GM19043 (cell line): ENCODE results near the gene MAPK9.

Source experiments
- ATAC-seq: cut with Tn5 transposase; IDR thresholded peaks from one replicate; pipeline ENCODE4 v1.9.1; 2021; ENCODE audit warnings: low read depth; ENCODE audit not compliant: unreplicated experiment

Gene MAPK9

GRCh38 chr5:180297587-180298282 lies 5.9 kb upstream of the MAPK9 start:
- no peak for ATAC-seq

- no peak for ATAC-seq
These were observed 4.9 kb upstream of the MAPK9 start for GRCh38 chr5:180296771-180297170.

DNA sequence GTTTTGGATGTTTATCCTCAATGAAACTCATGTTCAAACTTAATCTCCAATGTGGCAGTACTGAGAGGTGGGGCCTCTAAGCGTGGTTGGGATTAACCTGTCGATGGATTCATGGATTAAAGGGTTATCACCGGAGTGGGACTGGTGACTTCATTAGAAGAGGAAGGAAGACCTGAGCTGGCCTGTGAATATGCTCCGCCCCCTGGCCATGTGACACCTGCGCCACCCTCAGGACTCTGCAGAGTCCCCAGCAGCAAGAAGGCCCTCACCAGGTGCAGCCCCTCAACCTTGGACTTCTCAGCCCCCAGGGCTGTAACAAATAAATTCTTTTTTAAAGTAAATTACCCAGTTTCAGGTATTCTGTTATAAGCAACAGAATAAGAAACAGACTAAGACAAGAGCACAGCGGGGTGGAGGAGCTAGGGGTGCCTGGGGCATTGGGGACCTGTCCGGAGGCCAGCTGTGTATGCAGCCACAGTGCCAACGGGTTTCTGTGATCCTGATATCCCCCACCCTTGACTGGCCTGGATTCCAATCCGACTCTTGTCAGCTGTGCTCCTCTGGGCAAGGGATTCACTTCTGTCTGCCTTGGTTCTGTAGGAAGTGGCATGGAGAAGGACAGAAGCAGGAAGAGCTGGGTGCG lies 3.2 kb upstream of the MAPK9 start:
- ATAC-seq: no peak

- no peak for ATAC-seq
These were observed 2.5 kb upstream of the MAPK9 start for GRCh38 chr5:180294411-180294810.

DNA sequence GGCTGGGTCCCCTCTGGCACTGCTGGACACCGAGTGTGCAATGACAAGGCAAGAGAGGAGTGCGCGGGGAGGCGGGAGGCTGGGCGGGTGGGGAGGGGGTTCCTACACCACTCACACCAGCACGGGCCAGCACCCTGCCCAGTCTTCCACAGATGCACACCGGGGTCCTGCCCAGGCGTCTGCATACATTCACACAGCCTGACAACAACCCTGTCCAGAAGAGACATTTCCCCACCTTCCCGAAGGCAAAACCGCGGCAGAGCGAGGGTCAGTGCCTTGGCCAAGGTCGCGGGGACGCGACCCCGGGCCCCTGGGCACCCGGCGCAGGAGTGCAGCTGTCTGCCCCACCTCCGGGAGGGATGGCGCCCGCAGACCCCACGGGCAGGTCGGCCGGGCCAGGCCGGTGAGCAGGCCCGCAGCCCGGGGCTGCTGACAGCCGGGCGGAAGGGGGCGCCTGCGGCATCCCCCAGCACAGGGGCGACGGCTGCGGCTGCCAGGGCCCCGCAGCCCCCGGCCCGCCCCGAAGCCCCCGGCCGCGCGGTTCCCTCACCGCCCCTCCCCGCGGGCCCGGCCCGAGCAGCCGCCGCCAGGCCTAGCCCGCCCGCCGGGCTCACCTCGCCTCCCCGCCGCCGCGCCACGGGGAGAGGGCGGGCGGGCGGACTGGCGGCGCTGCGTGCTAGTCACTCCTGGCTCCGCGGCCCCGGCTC lies 496 bp downstream of the MAPK9 start:
- peak; percentile 28 for ATAC-seq

DNA sequence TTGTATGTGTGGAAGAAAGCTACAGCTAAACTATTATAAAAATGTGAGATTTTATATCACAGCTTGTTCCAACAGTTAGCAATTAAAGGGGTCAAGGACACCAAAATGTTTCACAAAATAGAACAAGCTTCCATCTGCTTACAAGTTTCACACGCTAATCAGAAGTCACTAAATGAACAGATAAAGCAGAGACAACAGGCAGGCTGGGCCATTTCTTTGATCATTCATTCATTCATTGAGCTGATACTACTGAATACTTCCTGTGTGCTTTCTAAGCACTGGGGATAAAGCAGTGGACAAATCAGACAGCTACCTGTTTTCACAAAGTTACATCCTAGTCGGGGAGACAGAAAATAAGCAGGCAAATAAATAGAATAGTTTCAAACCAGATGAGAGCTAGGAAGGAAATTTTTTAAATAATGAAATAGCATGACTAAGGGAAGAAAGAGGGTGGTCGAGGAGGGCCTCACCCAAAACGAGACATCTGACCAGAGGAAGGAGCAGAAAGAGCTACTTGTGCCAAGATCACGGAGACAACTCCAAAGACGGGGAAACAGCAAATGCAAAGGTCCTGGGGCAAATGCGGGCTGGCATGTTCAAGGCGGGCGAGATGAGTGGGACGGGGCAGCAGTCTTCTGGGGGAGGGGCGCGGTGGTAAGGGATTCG lies 1.2 kb downstream of the MAPK9 start:
- no peak for ATAC-seq

GRCh38 chr5:180289966-180290365 lies 1.9 kb downstream of the MAPK9 start:
- no peak for ATAC-seq

DNA sequence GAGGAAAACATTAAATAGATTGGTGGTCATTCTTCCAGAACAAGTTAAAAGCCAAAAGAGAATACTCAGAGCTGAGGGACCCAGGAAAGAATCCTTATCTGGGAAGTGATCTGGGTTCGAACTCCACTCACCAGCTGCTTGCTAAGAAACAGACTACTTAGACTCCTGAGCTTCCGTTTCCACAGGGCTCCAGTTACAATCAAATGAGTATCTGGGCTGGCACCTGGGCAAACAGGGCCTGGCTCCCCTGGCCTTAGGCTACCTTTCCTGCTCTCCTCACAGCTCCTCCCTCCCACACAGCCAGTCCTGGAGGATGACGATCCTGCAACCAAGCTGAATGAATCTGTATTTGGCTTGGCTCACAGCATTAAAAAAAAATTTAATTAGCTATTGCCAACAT lies 2.5 kb downstream of the MAPK9 start:
- no peak for ATAC-seq

GRCh38 chr5:180287868-180288267 lies 4.0 kb downstream of the MAPK9 start:
- ATAC-seq: no peak

- no peak for ATAC-seq
These were observed 4.5 kb downstream of the MAPK9 start for GRCh38 chr5:180287404-180287803.

DNA sequence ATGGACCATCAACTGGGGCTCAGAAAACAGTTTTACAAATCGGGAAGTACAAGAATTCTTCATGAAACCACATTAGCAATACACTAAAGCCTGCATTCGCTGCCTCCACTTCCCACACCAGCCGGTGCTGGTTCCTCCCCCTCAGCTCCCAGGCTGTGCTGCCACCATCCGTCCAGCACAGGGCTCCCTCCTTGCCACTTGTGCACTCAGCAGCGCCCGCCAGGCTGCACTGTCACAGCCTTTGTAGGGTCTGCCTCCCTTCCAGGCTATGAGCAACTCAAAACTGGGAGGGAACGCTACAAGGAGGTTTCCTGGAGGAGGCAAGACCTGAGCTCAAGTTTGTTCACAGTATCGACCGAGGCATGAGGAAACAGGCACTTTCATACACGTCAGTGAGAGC lies 7.7 kb downstream of the MAPK9 start:
- no peak for ATAC-seq

- no peak for ATAC-seq
These were observed 8.8 kb downstream of the MAPK9 start for GRCh38 chr5:180283026-180283615.

GRCh38 chr5:180282281-180282680 lies 9.6 kb downstream of the MAPK9 start:
- no peak for ATAC-seq

DNA sequence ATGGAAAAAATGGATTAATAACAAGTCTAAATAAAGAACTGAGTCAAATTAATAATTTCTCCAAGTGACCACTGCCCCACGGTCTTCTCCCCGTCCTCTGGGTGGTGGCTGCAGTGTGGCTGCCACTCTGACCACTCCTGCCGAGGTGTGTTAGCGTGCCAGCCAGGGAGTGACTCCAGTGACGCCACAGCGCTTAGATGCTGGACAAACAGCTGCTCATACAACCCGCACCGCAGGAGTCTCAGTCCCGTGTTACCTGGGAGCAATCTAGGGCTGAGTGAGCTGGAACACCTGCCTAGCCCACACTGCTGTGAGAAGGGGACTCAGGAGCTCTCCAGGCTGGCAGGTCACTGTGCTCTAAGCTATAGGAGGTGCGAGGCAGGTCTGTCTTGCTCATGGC lies 10.2 kb downstream of the MAPK9 start:
- ATAC-seq: no peak

DNA sequence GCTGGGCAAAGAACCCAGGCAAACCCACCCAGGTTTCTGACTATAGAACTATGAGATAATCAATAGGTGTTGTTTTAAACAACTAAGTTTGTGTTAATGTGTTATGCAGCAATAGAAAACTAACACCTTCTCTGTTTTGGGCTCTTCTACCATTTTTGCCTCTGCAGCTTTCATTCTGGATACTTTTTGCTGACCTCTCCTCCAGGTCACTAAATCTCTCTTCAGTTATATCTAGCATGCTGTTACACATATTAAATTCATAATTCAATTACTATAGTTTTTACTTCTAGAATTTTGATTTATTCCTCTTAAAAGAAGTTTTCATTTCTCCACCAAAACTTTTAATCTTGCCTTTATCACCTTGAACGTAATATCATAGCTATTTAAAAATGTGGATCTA lies 17.2 kb downstream of the MAPK9 start:
- ATAC-seq: no peak

GRCh38 chr5:180271221-180271620 lies 20.7 kb downstream of the MAPK9 start:
- ATAC-seq: no peak

DNA sequence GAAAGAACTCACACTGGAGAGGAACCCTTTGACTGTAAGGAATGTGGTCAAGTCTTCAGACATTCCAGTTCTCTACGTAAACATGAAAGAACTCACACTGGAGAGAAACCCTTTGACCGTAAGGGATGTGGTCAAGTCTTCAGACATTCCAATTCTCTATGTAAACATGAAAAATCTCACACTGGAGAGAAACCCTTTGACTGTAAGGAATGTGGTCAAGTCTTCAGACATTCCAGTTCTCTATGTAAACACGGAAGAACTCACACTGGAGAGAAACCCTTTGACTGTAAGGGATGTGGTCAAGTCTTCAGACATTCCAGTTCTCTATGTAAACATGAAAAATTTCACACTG lies 32.6 kb downstream of the MAPK9 start:
- ATAC-seq: no peak

GRCh38 chr5:180253036-180253824 lies 38.7 kb downstream of the MAPK9 start:
- ATAC-seq: no peak

DNA sequence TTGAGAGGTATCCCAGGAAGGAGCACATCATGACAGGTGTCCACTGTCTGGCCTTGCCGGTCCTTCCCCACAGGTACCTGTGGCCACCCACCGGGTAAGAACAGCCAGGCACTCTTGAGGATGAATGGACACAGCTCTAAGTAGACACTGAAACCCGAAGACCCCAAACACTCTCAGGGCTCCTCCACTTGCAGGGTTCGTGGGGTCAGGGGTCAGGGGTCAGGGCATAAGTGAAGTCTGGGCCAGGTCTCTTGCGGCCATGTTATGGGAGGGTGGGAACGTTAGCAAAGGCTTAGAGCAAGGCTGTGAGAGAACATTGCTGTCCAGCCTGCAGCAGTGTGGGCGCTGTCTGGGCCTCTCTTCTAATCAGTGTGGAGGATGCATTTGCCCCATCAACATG lies 40.0 kb downstream of the MAPK9 start:
- ATAC-seq: no peak

GRCh38 chr5:180251141-180251540 lies 40.7 kb downstream of the MAPK9 start:
- no peak for ATAC-seq
